T-helper 2 cell treated with Interferon-gamma antibody and Interleukin-4, amounts not matched to agents 5 μg/mL and 100 μg/mL, for 36 hours (primary cell): ENCODE results near the gene KCP.
"Not testable (repeated sequence)": the region's sequence is repeated elsewhere in the genome, so short reads cannot be mapped to it uniquely, and the experiment has no call there.

Experiments used
- DNase-seq: peaks from one replicate; pipeline ENCODE4 v3.0.0; 2021; ENCODE audit warnings: low spot score
- H3K27ac Mint-ChIP-seq: one replicate; pipeline ENCODE4 v1.8.0; 2021; ENCODE audit warnings: mild to moderate bottlenecking, mixed read lengths
- H3K27me3 Mint-ChIP-seq: one replicate; pipeline ENCODE4 v1.8.0; 2021; ENCODE audit warnings: low read depth, mixed read lengths
- H3K36me3 Mint-ChIP-seq: one replicate; pipeline ENCODE4 v1.8.0; 2021; ENCODE audit warnings: low read depth, mixed read lengths
- H3K4me1 Mint-ChIP-seq: one replicate; pipeline ENCODE4 v1.8.0; 2021; ENCODE audit warnings: low read depth, mixed read lengths
- H3K4me3 Mint-ChIP-seq: one replicate; pipeline ENCODE4 v1.8.0; 2022; ENCODE audit warnings: mild to moderate bottlenecking, moderate library complexity, mixed read lengths
- H3K9me3 Mint-ChIP-seq: one replicate; pipeline ENCODE4 v1.8.0; 2021; ENCODE audit warnings: mixed read lengths

The KCP gene

GRCh38 chr7:128919881-128920799 is 9.6 kb upstream of the KCP start:
- no peaks in the 10 kb centered on the region for H3K36me3 Mint-ChIP-seq
- no peaks in the 10 kb centered on the region for H3K9me3 Mint-ChIP-seq
- H3K27ac Mint-ChIP-seq, result no peak overlapping the region
- no peak overlapping the region for H3K4me3 Mint-ChIP-seq
- peaks cover 62% of the 10 kb centered on the region for H3K27me3 Mint-ChIP-seq
- H3K4me1 Mint-ChIP-seq, result peaks cover 3% of the 10 kb centered on the region
- no peak for DNase-seq

- no peak overlapping the region for H3K27ac Mint-ChIP-seq
- no peak overlapping the region for H3K4me3 Mint-ChIP-seq
- no peak for DNase-seq
- no peaks in the 10 kb centered on the region for H3K36me3 Mint-ChIP-seq
- H3K9me3 Mint-ChIP-seq, result no peaks in the 10 kb centered on the region
- H3K4me1 Mint-ChIP-seq, result peaks cover 3% of the 10 kb centered on the region
- H3K27me3 Mint-ChIP-seq, result peaks cover 62% of the 10 kb centered on the region
These were observed 8.7 kb upstream of the KCP start for GRCh38 chr7:128919241-128919640.

- Mint-ChIP-seq H3K4me1 (peaks cover 3% of the 10 kb centered on the region), H3K9me3 (no peaks in the 10 kb centered on the region), H3K27me3 (peaks cover 61% of the 10 kb centered on the region), H3K36me3 (no peaks in the 10 kb centered on the region), H3K4me3 (no peak overlapping the region), H3K27ac (no peak overlapping the region)
- no peak for DNase-seq
These were observed 7.6 kb upstream of the KCP start for GRCh38 chr7:128918016-128918665.

DNA sequence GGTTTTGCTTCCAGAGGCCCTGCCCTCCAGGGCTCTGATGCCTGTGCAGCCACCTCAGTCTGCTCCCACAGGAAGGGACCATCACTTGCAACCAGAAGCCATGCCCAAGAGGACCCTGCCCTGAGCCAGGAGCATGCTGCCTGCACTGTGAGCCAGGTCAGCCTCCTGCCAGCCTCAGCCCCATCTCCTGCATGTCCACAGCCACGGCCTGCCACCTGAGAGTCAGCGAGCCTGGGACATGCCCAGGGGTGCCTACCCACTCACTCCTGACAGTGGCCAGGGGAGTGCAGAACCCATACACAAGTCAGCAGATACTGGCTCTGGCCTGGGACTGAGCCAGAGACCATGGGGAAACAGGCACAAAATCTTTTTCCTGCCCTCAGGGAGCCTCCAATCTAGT is 6.6 kb upstream of the KCP start:
- Mint-ChIP-seq H3K36me3 (no peaks in the 10 kb centered on the region), H3K9me3 (no peaks in the 10 kb centered on the region), H3K27me3 (peaks cover 62% of the 10 kb centered on the region), H3K4me1 (peaks cover 3% of the 10 kb centered on the region), H3K27ac (no peak overlapping the region), H3K4me3 (no peak overlapping the region)
- DNase-seq, result no peak

- Mint-ChIP-seq H3K36me3 (no peaks in the 10 kb centered on the region), H3K4me3 (no peak overlapping the region), H3K9me3 (no peaks in the 10 kb centered on the region), H3K4me1 (peaks cover 3% of the 10 kb centered on the region), H3K27me3 (peaks cover 65% of the 10 kb centered on the region), H3K27ac (no peak overlapping the region)
- no peak for DNase-seq
These were observed 6.1 kb upstream of the KCP start for GRCh38 chr7:128916643-128916915.

DNA sequence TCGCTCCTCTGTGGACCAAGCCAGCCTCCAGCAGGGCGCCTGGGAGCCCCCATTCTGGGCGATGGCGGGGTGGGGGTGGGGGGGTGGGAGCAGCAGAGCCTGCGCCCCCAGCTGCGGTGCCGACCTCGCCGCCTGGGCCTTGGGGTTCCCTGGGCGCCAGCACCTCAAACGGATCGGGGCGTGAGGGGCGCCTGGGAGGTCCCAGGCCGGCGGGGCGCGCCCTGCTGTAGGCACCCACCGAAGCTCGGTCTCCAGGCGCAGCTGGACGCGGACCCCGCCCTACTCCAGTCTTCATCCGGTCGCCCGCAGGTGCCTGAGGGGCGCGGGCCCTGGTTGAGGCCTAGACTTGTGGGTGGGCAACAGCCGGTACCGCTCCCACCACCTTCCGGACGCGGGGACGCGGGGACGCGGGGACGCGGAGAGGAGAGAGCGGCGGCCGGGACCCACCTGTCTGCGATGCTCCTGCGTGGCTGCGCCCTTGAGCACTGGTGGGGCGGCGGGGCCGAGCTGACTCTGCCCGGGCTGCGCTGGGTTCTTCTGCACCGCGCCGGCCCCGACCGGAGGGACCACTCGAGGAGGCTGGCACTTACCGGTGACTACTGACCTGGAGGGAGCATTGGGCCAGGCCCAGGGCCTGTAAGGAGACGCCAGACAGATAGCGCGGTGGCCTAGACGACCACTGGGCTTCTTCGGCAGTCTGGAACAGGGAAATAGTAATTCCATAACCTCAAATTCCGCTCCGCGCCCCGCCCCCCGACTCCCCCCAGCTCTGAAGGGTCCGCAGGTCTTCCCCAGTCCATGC is 5.5 kb upstream of the KCP start:
- H3K27ac Mint-ChIP-seq, result no peak overlapping the region
- H3K9me3 Mint-ChIP-seq, result no peaks in the 10 kb centered on the region
- H3K27me3 Mint-ChIP-seq, result peaks cover 69% of the 10 kb centered on the region
- no peaks in the 10 kb centered on the region for H3K36me3 Mint-ChIP-seq
- DNase-seq, result no peak
- peaks cover 3% of the 10 kb centered on the region for H3K4me1 Mint-ChIP-seq
- H3K4me3 Mint-ChIP-seq, result no peak overlapping the region

DNA sequence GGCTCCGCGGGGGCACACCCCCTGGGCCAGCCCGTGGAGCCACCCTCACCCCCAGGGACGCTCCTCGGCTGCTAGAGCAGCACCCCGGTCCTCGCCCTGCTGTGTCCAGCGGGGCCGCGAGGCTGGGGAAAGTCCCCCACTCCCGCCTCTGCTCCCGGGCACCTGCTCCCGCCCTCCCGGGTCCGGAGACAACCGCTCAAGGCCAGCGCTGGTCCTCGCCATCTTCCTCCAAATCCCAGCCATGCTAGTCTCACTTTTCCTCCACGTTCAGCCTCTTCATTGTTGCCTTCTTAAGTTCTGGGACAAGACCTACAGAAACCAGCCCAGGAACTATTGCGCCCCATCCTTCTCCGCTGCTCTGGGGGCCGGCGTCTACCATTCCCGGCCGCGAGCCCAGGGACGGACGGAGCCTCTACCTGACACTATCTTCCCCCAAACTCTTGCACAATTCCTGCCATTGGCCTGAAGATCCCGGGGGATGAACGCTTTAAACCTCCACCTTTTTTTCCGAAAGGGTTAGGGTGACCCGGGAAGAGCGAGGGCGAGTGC is 4.8 kb upstream of the KCP start:
- H3K4me1 Mint-ChIP-seq, result peaks cover 3% of the 10 kb centered on the region
- H3K9me3 Mint-ChIP-seq, result no peaks in the 10 kb centered on the region
- no peak for DNase-seq
- peak overlapping the region; percentile 33 for H3K4me3 Mint-ChIP-seq
- H3K27ac Mint-ChIP-seq, result no peak overlapping the region
- peaks cover 66% of the 10 kb centered on the region for H3K27me3 Mint-ChIP-seq
- no peaks in the 10 kb centered on the region for H3K36me3 Mint-ChIP-seq

GRCh38 chr7:128914566-128915151 is 4.2 kb upstream of the KCP start:
- Mint-ChIP-seq H3K9me3 (no peaks in the 10 kb centered on the region), H3K36me3 (no peaks in the 10 kb centered on the region), H3K27ac (no peak overlapping the region), H3K27me3 (peaks cover 67% of the 10 kb centered on the region), H3K4me1 (peaks cover 3% of the 10 kb centered on the region), H3K4me3 (no peak overlapping the region)
- no peak for DNase-seq

- peaks cover 68% of the 10 kb centered on the region for H3K27me3 Mint-ChIP-seq
- no peak for DNase-seq
- H3K4me3 Mint-ChIP-seq, result no peak overlapping the region
- no peaks in the 10 kb centered on the region for H3K9me3 Mint-ChIP-seq
- H3K27ac Mint-ChIP-seq, result no peak overlapping the region
- H3K36me3 Mint-ChIP-seq, result no peaks in the 10 kb centered on the region
- peaks cover 3% of the 10 kb centered on the region for H3K4me1 Mint-ChIP-seq
These were observed 3.5 kb upstream of the KCP start for GRCh38 chr7:128913870-128914565.

- H3K27ac Mint-ChIP-seq, H3K36me3 Mint-ChIP-seq, H3K4me3 Mint-ChIP-seq, H3K4me1 Mint-ChIP-seq, H3K9me3 Mint-ChIP-seq, DNase-seq: not testable (repeated sequence)
- H3K27me3 Mint-ChIP-seq, result peaks cover 69% of the 10 kb centered on the region
These were observed 2.4 kb upstream of the KCP start for GRCh38 chr7:128912709-128913495.

DNA sequence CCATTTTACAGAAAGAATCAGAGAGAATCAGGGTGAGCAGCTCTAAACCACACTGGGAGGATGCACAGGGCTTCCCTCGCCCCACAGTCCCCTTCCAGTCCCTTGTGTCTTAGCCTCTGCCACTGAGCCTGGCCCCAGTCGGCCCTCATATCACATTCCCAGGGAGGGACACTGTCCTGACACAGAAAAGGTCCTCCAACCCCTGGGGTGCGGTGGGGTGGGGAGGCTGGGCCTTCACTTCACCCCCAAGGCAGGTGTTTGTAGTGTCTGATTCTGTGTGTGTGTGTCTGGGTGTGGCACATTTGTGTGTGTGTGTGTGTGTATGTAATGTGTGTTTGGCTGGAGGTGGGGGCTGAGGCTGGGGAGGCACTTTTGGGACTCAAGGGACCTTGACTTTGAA is 1.8 kb upstream of the KCP start:
- Mint-ChIP-seq H3K4me3 (no peak overlapping the region), H3K27me3 (peaks cover 67% of the 10 kb centered on the region), H3K27ac (no peak overlapping the region), H3K9me3 (no peaks in the 10 kb centered on the region), H3K4me1 (peaks cover 3% of the 10 kb centered on the region), H3K36me3 (no peaks in the 10 kb centered on the region)
- no peak for DNase-seq

DNA sequence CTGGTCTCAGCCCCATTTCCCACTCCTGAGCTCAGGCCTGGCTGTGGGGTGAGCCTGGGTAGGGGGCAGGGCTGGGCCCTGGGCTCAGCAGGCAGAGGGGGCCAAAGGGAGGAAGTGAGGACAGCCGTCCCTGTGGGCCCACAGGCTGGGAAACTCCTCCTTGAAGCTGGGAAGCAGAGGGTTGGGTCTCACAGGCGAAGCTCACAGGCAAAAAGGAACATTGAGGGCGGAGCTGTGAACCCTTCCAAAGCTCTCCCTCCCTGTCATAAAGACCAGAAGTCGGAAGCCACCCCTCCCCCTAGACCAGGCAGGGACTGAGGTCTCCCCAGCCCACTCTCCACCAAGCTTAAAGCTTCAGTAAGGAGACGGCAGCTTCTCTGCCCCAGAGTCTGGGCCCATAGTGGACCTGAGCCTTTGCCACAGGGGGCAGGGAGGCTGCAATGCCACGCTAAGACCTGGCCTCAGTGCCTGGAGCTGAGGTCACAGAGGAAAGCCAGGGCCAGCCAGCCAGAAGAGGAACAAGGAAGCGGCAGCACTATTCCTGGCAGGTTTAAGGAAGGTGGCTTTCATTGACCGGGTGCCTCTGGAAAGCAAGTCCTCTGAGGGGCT is 1.0 kb upstream of the KCP start:
- H3K9me3 Mint-ChIP-seq, result no peaks in the 10 kb centered on the region
- peaks cover 3% of the 10 kb centered on the region for H3K4me1 Mint-ChIP-seq
- DNase-seq, result no peak
- no peak overlapping the region for H3K27ac Mint-ChIP-seq
- no peak overlapping the region for H3K4me3 Mint-ChIP-seq
- H3K27me3 Mint-ChIP-seq, result peaks cover 60% of the 10 kb centered on the region
- H3K36me3 Mint-ChIP-seq, result no peaks in the 10 kb centered on the region
